ENCODE measurements around the gene ITPKB. TPM values are rescaled to one million over a fixed set of nuclear protein-coding genes. Genes with fewer than 3 reads are reported as not detected.

Gene ITPKB
- total and polyA plus RNA-seq, 11 donors = 6.2 to 33.7 (median 17.8) TPM

- intact Hi-C loops (cut with DNase I) = loop anchor here in 4 of 10 donors (5.0 kb wide), 1 partner anchor 75 kb away; the partner anchor contains the start of gene ITPKB (in 4 of the 4)
- TF ChIP-seq POLR2A (IDR thresholded peaks at IDR 0.05) = peak in 1 of 2 donors; percentile 53
- TF ChIP-seq CTCF (IDR thresholded peaks at IDR 0.05) = no peak
- Histone ChIP-seq H3K36me3 (no peaks in the 10 kb centered on the region), H3K27ac (peak overlapping the region in 10 of 12 donors; percentile 61 to 95 (median 89)), H3K27me3 (no peaks in the 10 kb centered on the region), H3K4me1 (peaks cover 0 to 100% (median 88%) of the 10 kb centered on the region in 12 donors), H3K9me3 (no peaks in the 10 kb centered on the region), H3K4me3 (peak overlapping the region in 1 of 12 donors; percentile 23)
- peak; percentile 39 to 76 (median 70) for ATAC-seq
- 42 to 58% (median 45%) methylated on average over 6 to 13 of the region's 13 CpGs for WGBS, 4 donors
- peak; percentile 73 to 83 (median 79) for DNase-seq
Measured at GRCh38 chr1:226662642-226663326, 76.3 kb downstream of the ITPKB start.

- Histone ChIP-seq H3K4me3 (no peak overlapping the region), H3K9me3 (no peaks in the 10 kb centered on the region), H3K27ac (peak overlapping the region in 10 of 12 donors; percentile 61 to 95 (median 89)), H3K36me3 (no peaks in the 10 kb centered on the region), H3K4me1 (peaks cover 0 to 100% (median 88%) of the 10 kb centered on the region in 12 donors), H3K27me3 (no peaks in the 10 kb centered on the region)
- TF ChIP-seq POLR2A (IDR thresholded peaks at IDR 0.05) = no peak
- no peak for TF ChIP-seq CTCF (IDR thresholded peaks at IDR 0.05)
- DNase-seq (peak in 3 of 5 donors; percentile 33 to 61 (median 37)), ATAC-seq (no peak)
- intact Hi-C loops (cut with DNase I) = loop anchor here in 4 of 10 donors (5.0 kb wide), 1 partner anchor 75 kb away; the partner anchor contains the start of gene ITPKB (in 4 of the 4)
- WGBS, 4 donors = 20 to 35% (median 25%) methylated on average over 5 to 6 of the region's 6 CpGs
Measured at GRCh38 chr1:226661965-226662364, 77.1 kb downstream of the ITPKB start.

- no peak for TF ChIP-seq CTCF (IDR thresholded peaks at IDR 0.05)
- no peak for TF ChIP-seq POLR2A (IDR thresholded peaks at IDR 0.05)
- Histone ChIP-seq H3K4me3 (no peak overlapping the region), H3K9me3 (no peaks in the 10 kb centered on the region), H3K27me3 (no peaks in the 10 kb centered on the region), H3K27ac (peak overlapping the region in 10 of 12 donors; percentile 61 to 95 (median 89)), H3K4me1 (peaks cover 0 to 100% (median 91%) of the 10 kb centered on the region in 12 donors), H3K36me3 (no peaks in the 10 kb centered on the region)
- intact Hi-C loops (cut with DNase I) = loop anchor here in 4 of 10 donors (5.0 kb wide), 1 partner anchor 76 kb away; the partner anchor contains the start of gene ITPKB (in 4 of the 4)
- WGBS, 4 donors = 55 to 78% (median 64%) methylated on average over 1 to 2 of the region's 2 CpGs
- peak in 2 of 5 donors; percentile 26 to 47 for DNase-seq
- ATAC-seq = no peak
Measured at GRCh38 chr1:226661271-226661670, 77.8 kb downstream of the ITPKB start.

Measured in heart left ventricle (tissue), 16 donors.